PC-9 (cell line): ENCODE data around the gene UNC93A. TPM values are rescaled to one million over a fixed set of nuclear protein-coding genes. Genes with fewer than 3 reads are reported as not detected.

Experiments
- BruUV-seq: library from RNA; stranded (reverse); fragments of 400-500 nt; replicated peaks from 2 replicates; lab custom pipeline; 2021; lab: Mats Ljungman, UMichigan
- CTCF ChIA-PET: fragments of 300-600 bp; sonication (Branson Sonifier 250); formaldehyde crosslinking; loops from one replicate; lab custom pipeline; 2022; ENCODE audit warnings: antibody characterized with exemption; lab: Charles Lee
- POLR2A ChIA-PET: fragments of 300-600 bp; sonication (Branson Sonifier 250); formaldehyde crosslinking; loops from one replicate; lab custom pipeline; 2022; ENCODE audit warnings: antibody characterized with exemption; ENCODE audit not compliant: unreplicated experiment; lab: Charles Lee
- DNase-seq, 2 experiments: peaks; one replicate each; pipeline versions ENCODE4 v3.0.0 to v3.0.0-alpha.2; 2015 to 2022; ENCODE audit warnings: mixed read lengths in 1 of 2
- H2AFZ ChIP-seq: fragments of 200-600 bp; sonication (generic); 2 replicates; pipeline ENCODE4 v1.8.1; 2017; ENCODE audit warnings: antibody characterized with exemption
- H3F3A ChIP-seq: fragments of 200-600 bp; sonication (generic); 2 replicates; pipeline ENCODE4 v1.8.1; 2017; ENCODE audit warnings: antibody characterized with exemption, mild to moderate bottlenecking, low read depth; ENCODE audit not compliant: insufficient read depth
- H3K27ac ChIP-seq: fragments of 200-600 bp; sonication (generic); 2 replicates; pipeline ENCODE4 v1.6.1; 2016; ENCODE audit warnings: mixed run types
- H3K27me3 ChIP-seq: fragments of 200-600 bp; sonication (generic); 2 replicates; pipeline ENCODE4 v1.6.1; 2016; ENCODE audit warnings: low read depth, mixed run types; ENCODE audit not compliant: insufficient read depth
- H3K36me3 ChIP-seq: fragments of 200-600 bp; sonication (generic); 2 replicates; pipeline ENCODE4 v1.6.1; 2016; ENCODE audit warnings: low read depth, mixed run types
- H3K4me1 ChIP-seq: fragments of 200-600 bp; sonication (generic); replicated peaks from 2 replicates; pipeline ENCODE4 v1.6.1; 2016; ENCODE audit warnings: mixed run types; ENCODE audit not compliant: insufficient read depth
- H3K4me2 ChIP-seq: fragments of 200-600 bp; sonication (generic); 2 replicates; pipeline ENCODE4 v1.6.1; 2017; ENCODE audit warnings: mixed run types
- H3K4me3 ChIP-seq: fragments of 200-600 bp; sonication (generic); 2 replicates; pipeline ENCODE4 v1.6.1; 2016; ENCODE audit warnings: mixed run types
- H3K79me2 ChIP-seq: fragments of 200-600 bp; sonication (generic); 2 replicates; pipeline ENCODE4 v1.6.1; 2017; ENCODE audit warnings: low read depth, mixed run types
- H3K9me2 ChIP-seq: fragments of 200-600 bp; sonication (generic); 2 replicates; pipeline ENCODE4 v1.8.1; 2017; ENCODE audit warnings: mild to moderate bottlenecking; ENCODE audit not compliant: insufficient read depth
- H3K9me3 ChIP-seq: fragments of 200-600 bp; sonication (generic); 2 replicates; pipeline ENCODE4 v1.8.1; 2016; ENCODE audit warnings: low read depth; ENCODE audit not compliant: insufficient read depth
- H4K20me1 ChIP-seq: fragments of 200-600 bp; sonication (generic); 2 replicates; pipeline ENCODE4 v1.8.1; 2017; ENCODE audit not compliant: insufficient read depth
- CTCF ChIP-seq: fragments of 200-600 bp; sonication (generic); conservative IDR thresholded peaks from 2 replicates; pipeline ENCODE4 v1.6.1; 2017; ENCODE audit warnings: mixed run types, antibody characterized with exemption, mild to moderate bottlenecking, moderate library complexity
- EZH2 ChIP-seq: fragments of 200-600 bp; sonication (generic); IDR thresholded peaks from 2 replicates; pipeline ENCODE4 v1.8.0; 2017; ENCODE audit warnings: antibody characterized with exemption, low read depth
- intact Hi-C: fragments of 100-400 bp; cut with micrococcal nuclease; formaldehyde crosslinking; loops from one replicate; pipeline ENCODE4 v1.10.0; 2022; ENCODE audit not compliant: unreplicated experiment
- total RNA-seq: library from RNA; stranded (reverse); gene quantifications from 2 replicates; pipeline ENCODE4 v1.2.3, GENCODE V29; 2021

Gene UNC93A
- total RNA-seq, 1 experiment from 2014 or later, result not detected

DNA sequence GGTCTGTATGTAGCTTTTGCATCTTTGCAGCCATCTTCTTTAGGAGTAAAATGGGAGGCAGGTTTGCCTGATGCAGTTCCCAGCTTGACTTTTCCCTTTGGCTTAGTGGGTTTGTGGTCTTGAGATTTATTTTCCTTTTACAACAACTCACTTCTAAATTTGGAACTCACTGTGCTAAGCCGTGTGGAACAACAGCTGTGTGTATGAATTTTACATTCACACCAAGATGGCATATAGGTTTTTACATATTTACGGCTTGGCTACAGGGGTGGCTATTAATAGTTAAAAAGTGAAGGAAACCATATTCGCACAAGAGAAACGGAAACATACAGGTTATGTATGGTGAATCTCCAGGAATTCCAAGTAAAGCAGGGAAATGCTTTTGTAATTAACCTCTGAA, 36.3 kb downstream of the UNC93A start:
- TF ChIP-seq EZH2 (no peak), CTCF (no peak)
- Histone ChIP-seq H3K36me3 (no peaks in the 10 kb centered on the region), H3K27ac (no peak overlapping the region), H4K20me1 (no peaks in the 10 kb centered on the region; the same call in 1 of the 2 replicates), H3K4me2 (no peak overlapping the region), H3F3A (no peaks in the 10 kb centered on the region), H3K4me3 (no peak overlapping the region), H3K4me1 (no peaks in the 10 kb centered on the region), H3K9me2 (no peaks in the 10 kb centered on the region), H3K9me3 (no peaks in the 10 kb centered on the region), H2AFZ (no peak overlapping the region), H3K27me3 (peaks cover 95% of the 10 kb centered on the region), H3K79me2 (no peaks in the 10 kb centered on the region)
- BruUV-seq, result no TSS peak
- ChIA-PET CTCF (no interaction called here), POLR2A (no interaction called here)
- intact Hi-C loops, result no loop called here
- no peak for DNase-seq

- H3K4me3 ChIP-seq, result no peak overlapping the region
- H3K79me2 ChIP-seq, result no peaks in the 10 kb centered on the region
- ChIA-PET POLR2A (no interaction called here), CTCF (no interaction called here)
- no TSS peak for BruUV-seq
- no peaks in the 10 kb centered on the region for H3K4me1 ChIP-seq
- no peak for DNase-seq
- H3K9me3 ChIP-seq, result no peaks in the 10 kb centered on the region
- H2AFZ ChIP-seq, result no peak overlapping the region
- TF ChIP-seq EZH2, result no peak
- TF ChIP-seq CTCF, result no peak
- no peaks in the 10 kb centered on the region for H3K36me3 ChIP-seq
- H3K27ac ChIP-seq, result no peak overlapping the region
- no peaks in the 10 kb centered on the region; the same call in 1 of the 2 replicates for H4K20me1 ChIP-seq
- no peaks in the 10 kb centered on the region for H3K9me2 ChIP-seq
- peaks cover 88% of the 10 kb centered on the region for H3K27me3 ChIP-seq
- no peaks in the 10 kb centered on the region for H3F3A ChIP-seq
- intact Hi-C loops, result no loop called here
- no peak overlapping the region for H3K4me2 ChIP-seq
Observed at GRCh38 chr6:167328086-167328485, 37.0 kb downstream of the UNC93A start.

DNA sequence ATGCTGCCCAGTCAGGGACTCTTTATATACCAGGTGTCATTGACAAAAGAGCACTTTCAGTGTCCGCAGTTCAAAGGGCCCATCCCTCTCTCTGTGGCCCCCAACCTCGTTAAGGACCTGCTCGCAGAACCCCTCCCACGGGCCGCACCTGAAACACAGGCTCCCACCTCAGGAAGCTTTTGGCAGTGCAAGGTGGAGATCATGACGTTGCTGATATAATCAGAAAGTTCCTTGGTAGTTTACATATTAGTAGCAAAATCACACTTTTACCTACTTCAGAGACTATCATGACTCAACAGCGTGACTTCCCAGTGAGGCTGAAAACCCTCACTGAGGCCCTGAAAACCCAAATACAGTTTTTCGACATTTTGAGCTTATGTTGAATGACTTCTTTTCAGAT, 37.9 kb downstream of the UNC93A start:
- intact Hi-C loops, result no loop called here
- Histone ChIP-seq H3K9me3 (no peaks in the 10 kb centered on the region), H3K36me3 (no peaks in the 10 kb centered on the region), H3F3A (no peaks in the 10 kb centered on the region), H3K27me3 (peaks cover 81% of the 10 kb centered on the region), H2AFZ (no peak overlapping the region), H3K4me2 (no peak overlapping the region), H3K4me1 (no peaks in the 10 kb centered on the region), H3K4me3 (no peak overlapping the region), H3K9me2 (no peaks in the 10 kb centered on the region), H3K79me2 (no peaks in the 10 kb centered on the region), H3K27ac (no peak overlapping the region), H4K20me1 (no peaks in the 10 kb centered on the region; the same call in 1 of the 2 replicates)
- no peak for TF ChIP-seq EZH2
- DNase-seq, result no peak
- BruUV-seq, result no TSS peak
- ChIA-PET CTCF (no interaction called here), POLR2A (no interaction called here)

DNA sequence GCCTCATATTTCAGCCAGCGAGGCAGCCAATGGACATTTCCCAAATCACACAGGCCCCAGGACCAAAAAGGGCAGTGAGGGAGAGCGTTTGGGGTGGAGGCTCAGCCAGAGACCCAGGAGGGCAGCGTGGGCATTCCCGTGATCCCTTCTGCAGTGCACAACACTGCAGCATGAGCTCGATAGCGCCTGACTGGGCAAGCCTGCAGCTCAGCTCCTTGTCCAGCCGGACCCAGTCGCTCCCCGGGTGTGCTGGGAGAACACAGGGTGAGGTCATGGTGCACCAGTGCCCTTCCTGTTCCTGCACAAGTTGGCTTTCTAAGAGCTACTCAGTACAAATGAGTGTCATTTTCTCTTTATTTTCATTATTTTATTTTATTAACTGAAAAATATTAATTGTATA, 39.6 kb downstream of the UNC93A start:
- Histone ChIP-seq H3K27ac (no peak overlapping the region), H3K9me2 (no peaks in the 10 kb centered on the region), H3K27me3 (peaks cover 64% of the 10 kb centered on the region), H3K79me2 (no peaks in the 10 kb centered on the region), H3K4me3 (no peak overlapping the region), H3K4me1 (no peaks in the 10 kb centered on the region), H3F3A (no peaks in the 10 kb centered on the region), H3K36me3 (no peaks in the 10 kb centered on the region), H2AFZ (no peak overlapping the region), H4K20me1 (no peaks in the 10 kb centered on the region; the same call in 1 of the 2 replicates), H3K9me3 (no peaks in the 10 kb centered on the region), H3K4me2 (no peak overlapping the region)
- intact Hi-C loops, result no loop called here
- no peak for TF ChIP-seq EZH2
- no peak for TF ChIP-seq CTCF
- no TSS peak for BruUV-seq
- POLR2A ChIA-PET, result no interaction called here
- DNase-seq, result no peak
- CTCF ChIA-PET, result no interaction called here
